ENCODE measurements around the gene EPHA3. TPM values are rescaled to one million over a fixed set of nuclear protein-coding genes. Genes with fewer than 3 reads are reported as not detected.

Gene EPHA3
- total RNA-seq, 1 donor from 2014 or later = 9.2 TPM

GRCh38 chr3:89402051-89402450 is 294.6 kb downstream of the EPHA3 start:
- intact Hi-C loops (cut with DNase I) = no loop called here

GRCh38 chr3:89405176-89405575 is 297.8 kb downstream of the EPHA3 start:
- DNase-seq (ENCODE audit: low spot score) = no peak
- intact Hi-C loops (cut with DNase I) = no loop called here

More at GRCh38 chr3:89402051-89402450, 294.6 kb downstream of the EPHA3 start:
- DNase-seq (ENCODE audit: low spot score) = no peak

GRCh38 chr3:89405593-89405992 is 298.2 kb downstream of the EPHA3 start:
- intact Hi-C loops (cut with DNase I) = no loop called here
- no peak for DNase-seq (ENCODE audit: low spot score)

- DNase-seq (ENCODE audit: low spot score) = no peak
- intact Hi-C loops (cut with DNase I) = no loop called here
These were observed 303.8 kb downstream of the EPHA3 start for GRCh38 chr3:89411201-89411600.

- no peak for DNase-seq (ENCODE audit: low spot score)
- intact Hi-C loops (cut with DNase I) = no loop called here
These were observed 306.8 kb downstream of the EPHA3 start for GRCh38 chr3:89414270-89414669.

GRCh38 chr3:89419647-89420241 is 312.3 kb downstream of the EPHA3 start:
- DNase-seq (ENCODE audit: low spot score) = no peak
- intact Hi-C loops (cut with DNase I) = no loop called here

- intact Hi-C loops (cut with DNase I) = no loop called here
- no peak for DNase-seq (ENCODE audit: low spot score)
These were observed 318.6 kb downstream of the EPHA3 start for GRCh38 chr3:89426060-89426459.

- intact Hi-C loops (cut with DNase I) = no loop called here
- no peak for DNase-seq (ENCODE audit: low spot score)
These were observed 327.4 kb downstream of the EPHA3 start for GRCh38 chr3:89434621-89435380.

- DNase-seq (ENCODE audit: low spot score) = no peak
- intact Hi-C loops (cut with DNase I) = no loop called here
These were observed 329.4 kb downstream of the EPHA3 start for GRCh38 chr3:89436846-89437245.

- DNase-seq (ENCODE audit: low spot score) = no peak
- intact Hi-C loops (cut with DNase I) = no loop called here
These were observed 333.0 kb downstream of the EPHA3 start for GRCh38 chr3:89440386-89440785.

GRCh38 chr3:89441141-89441540 is 333.7 kb downstream of the EPHA3 start:
- DNase-seq (ENCODE audit: low spot score) = no peak
- intact Hi-C loops (cut with DNase I) = no loop called here

- intact Hi-C loops (cut with DNase I) = no loop called here
- no peak for DNase-seq (ENCODE audit: low spot score)
These were observed 339.2 kb downstream of the EPHA3 start for GRCh38 chr3:89446593-89446992.

GRCh38 chr3:89447243-89447642 is 339.8 kb downstream of the EPHA3 start:
- intact Hi-C loops (cut with DNase I) = no loop called here

GRCh38 chr3:89449086-89449485 is 341.7 kb downstream of the EPHA3 start:
- DNase-seq (ENCODE audit: low spot score) = no peak

More at GRCh38 chr3:89447243-89447642, 339.8 kb downstream of the EPHA3 start:
- no peak for DNase-seq (ENCODE audit: low spot score)

GRCh38 chr3:89452066-89452465 is 344.6 kb downstream of the EPHA3 start:
- intact Hi-C loops (cut with DNase I) = no loop called here
- no peak for DNase-seq (ENCODE audit: low spot score)

More at GRCh38 chr3:89449086-89449485, 341.7 kb downstream of the EPHA3 start:
- intact Hi-C loops (cut with DNase I) = no loop called here

GRCh38 chr3:89455240-89455639 is 347.8 kb downstream of the EPHA3 start:
- intact Hi-C loops (cut with DNase I) = no loop called here

GRCh38 chr3:89467898-89468363 is 360.5 kb downstream of the EPHA3 start:
- intact Hi-C loops (cut with DNase I) = no loop called here
- DNase-seq (ENCODE audit: low spot score) = no peak

More at GRCh38 chr3:89455240-89455639, 347.8 kb downstream of the EPHA3 start:
- no peak for DNase-seq (ENCODE audit: low spot score)

- no peak for DNase-seq (ENCODE audit: low spot score)
- intact Hi-C loops (cut with DNase I) = no loop called here
These were observed 364.7 kb downstream of the EPHA3 start for GRCh38 chr3:89472101-89472500.

- DNase-seq (ENCODE audit: low spot score) = no peak
- intact Hi-C loops (cut with DNase I) = no loop called here
These were observed 367.1 kb downstream of the EPHA3 start for GRCh38 chr3:89474333-89475130.

All from cardiac septum (tissue), 1 donor.